Duodenal mucosa (tissue), 2 donors: ENCODE results near the gene MTUS2.

Source experiments
- H3K27ac ChIP-seq: one replicate; pipeline ENCODE4 v1.7.0; 2013; ENCODE audit warnings: low read depth, low read length
- H3K27me3 ChIP-seq, 2 donors: one replicate each; pipeline ENCODE4 v1.7.0; 2013; ENCODE audit warnings: low read length in 2 of 2, control low read depth in 1 of 2; ENCODE audit not compliant: insufficient read depth in 2 of 2, control insufficient read depth in 1 of 2
- H3K36me3 ChIP-seq, 2 donors: one replicate each; pipeline ENCODE4 v1.7.0; 2013; ENCODE audit warnings: low read length in 2 of 2, control low read depth in 1 of 2; ENCODE audit not compliant: insufficient read depth in 2 of 2, control insufficient read depth in 1 of 2
- H3K4me1 ChIP-seq, 2 donors: one replicate each; pipeline ENCODE4 v1.7.0; 2013; ENCODE audit warnings: low read length in 2 of 2, control low read depth in 1 of 2; ENCODE audit not compliant: insufficient read depth in 2 of 2, control insufficient read depth in 1 of 2
- H3K4me3 ChIP-seq, 2 donors: one replicate each; pipeline ENCODE4 v1.7.0; 2013; ENCODE audit warnings: low read length in 2 of 2, low read depth in 1 of 2
- H3K9ac ChIP-seq, 2 donors: one replicate each; pipeline ENCODE4 v1.7.0; 2013; ENCODE audit warnings: low read length in 2 of 2, low read depth in 1 of 2
- H3K9me3 ChIP-seq, 2 donors: one replicate each; pipeline ENCODE4 v1.7.0; 2013; ENCODE audit warnings: low read length in 2 of 2, control low read depth in 1 of 2; ENCODE audit not compliant: control insufficient read depth in 1 of 2

MTUS2 gene

GRCh38 chr13:29111446-29111845 lies 291.3 kb downstream of the MTUS2 start:
- no peak overlapping the region for H3K27ac ChIP-seq
- H3K4me3 ChIP-seq = no peak overlapping the region

GRCh38 chr13:29115842-29116241 lies 295.7 kb downstream of the MTUS2 start:
- H3K36me3 ChIP-seq = no peaks in the 10 kb centered on the region
- no peak overlapping the region for H3K4me3 ChIP-seq
- no peaks in the 10 kb centered on the region for H3K4me1 ChIP-seq
- H3K9me3 ChIP-seq = no peaks in the 10 kb centered on the region
- no peak overlapping the region for H3K27ac ChIP-seq
- no peaks in the 10 kb centered on the region for H3K27me3 ChIP-seq
- no peak overlapping the region for H3K9ac ChIP-seq

More at GRCh38 chr13:29111446-29111845, 291.3 kb downstream of the MTUS2 start:
- Histone ChIP-seq H3K27me3 (no peaks in the 10 kb centered on the region), H3K9me3 (no peaks in the 10 kb centered on the region), H3K4me1 (no peaks in the 10 kb centered on the region), H3K9ac (no peak overlapping the region), H3K36me3 (no peaks in the 10 kb centered on the region)

- no peaks in the 10 kb centered on the region for H3K9me3 ChIP-seq
- H3K27ac ChIP-seq = no peak overlapping the region
- no peak overlapping the region for H3K4me3 ChIP-seq
- no peaks in the 10 kb centered on the region for H3K4me1 ChIP-seq
- H3K27me3 ChIP-seq = no peaks in the 10 kb centered on the region
- H3K9ac ChIP-seq = no peak overlapping the region
- H3K36me3 ChIP-seq = no peaks in the 10 kb centered on the region
Measured at GRCh38 chr13:29117663-29118062, 297.5 kb downstream of the MTUS2 start.

- Histone ChIP-seq H3K4me1 (no peaks in the 10 kb centered on the region), H3K9me3 (no peaks in the 10 kb centered on the region), H3K36me3 (no peaks in the 10 kb centered on the region), H3K27me3 (no peaks in the 10 kb centered on the region), H3K4me3 (no peak overlapping the region), H3K27ac (no peak overlapping the region), H3K9ac (no peak overlapping the region)
Measured at GRCh38 chr13:29118471-29118870, 298.3 kb downstream of the MTUS2 start.

GRCh38 chr13:29125191-29125933 lies 305.2 kb downstream of the MTUS2 start:
- Histone ChIP-seq H3K27me3 (no peaks in the 10 kb centered on the region), H3K9ac (no peak overlapping the region), H3K36me3 (no peaks in the 10 kb centered on the region), H3K27ac (no peak overlapping the region), H3K4me3 (no peak overlapping the region), H3K4me1 (no peaks in the 10 kb centered on the region), H3K9me3 (no peaks in the 10 kb centered on the region)

- Histone ChIP-seq H3K27ac (no peak overlapping the region), H3K27me3 (no peaks in the 10 kb centered on the region), H3K9me3 (no peaks in the 10 kb centered on the region), H3K4me1 (no peaks in the 10 kb centered on the region), H3K9ac (no peak overlapping the region), H3K4me3 (no peak overlapping the region), H3K36me3 (no peaks in the 10 kb centered on the region)
Measured at GRCh38 chr13:29125934-29126424, 305.8 kb downstream of the MTUS2 start.

- no peaks in the 10 kb centered on the region for H3K4me1 ChIP-seq
- no peaks in the 10 kb centered on the region for H3K27me3 ChIP-seq
- no peaks in the 10 kb centered on the region for H3K36me3 ChIP-seq
- H3K27ac ChIP-seq = no peak overlapping the region
- H3K4me3 ChIP-seq = no peak overlapping the region
- H3K9me3 ChIP-seq = no peaks in the 10 kb centered on the region
- no peak overlapping the region for H3K9ac ChIP-seq
Measured at GRCh38 chr13:29129616-29130015, 309.5 kb downstream of the MTUS2 start.

GRCh38 chr13:29131159-29131558 lies 311.0 kb downstream of the MTUS2 start:
- Histone ChIP-seq H3K9ac (no peak overlapping the region), H3K4me3 (no peak overlapping the region), H3K36me3 (no peaks in the 10 kb centered on the region), H3K9me3 (no peaks in the 10 kb centered on the region), H3K27ac (no peak overlapping the region), H3K4me1 (no peaks in the 10 kb centered on the region), H3K27me3 (no peaks in the 10 kb centered on the region)

GRCh38 chr13:29131881-29132668 lies 311.9 kb downstream of the MTUS2 start:
- Histone ChIP-seq H3K4me3 (no peak overlapping the region), H3K9me3 (peaks cover 0 to 6% of the 10 kb centered on the region in 2 donors), H3K36me3 (no peaks in the 10 kb centered on the region), H3K9ac (no peak overlapping the region), H3K27ac (no peak overlapping the region), H3K4me1 (no peaks in the 10 kb centered on the region), H3K27me3 (no peaks in the 10 kb centered on the region)

GRCh38 chr13:29136341-29136740 lies 316.2 kb downstream of the MTUS2 start:
- Histone ChIP-seq H3K4me1 (no peaks in the 10 kb centered on the region), H3K36me3 (no peaks in the 10 kb centered on the region), H3K9me3 (peaks cover 3 to 8% of the 10 kb centered on the region in 2 donors), H3K9ac (no peak overlapping the region), H3K27ac (no peak overlapping the region), H3K27me3 (no peaks in the 10 kb centered on the region), H3K4me3 (no peak overlapping the region)
